ENCODE data around the gene STK11IP. TPM values are rescaled to one million over a fixed set of nuclear protein-coding genes. Genes with fewer than 3 reads are reported as not detected.

The STK11IP gene
- total RNA-seq, 2 experiments from 2014 or later = 28.7 to 28.9 TPM

GRCh38 chr2:219565130-219566080, 32.3 kb upstream of the STK11IP start:
- Mint-ChIP-seq H3K27ac (no peak overlapping the region), H3K9me3 (no peaks in the 10 kb centered on the region), H3K36me3 (no peaks in the 10 kb centered on the region), H3K4me1 (ENCODE audit: low read depth) (no peaks in the 10 kb centered on the region), H3K4me3 (no peak overlapping the region), H3K27me3 (peaks cover 32% of the 10 kb centered on the region)
- POLR2A ChIA-PET = no interaction called here
- DNase-seq = no peak
- intact Hi-C loops (cut with micrococcal nuclease) = no loop called here
- CTCF ChIA-PET = no interaction called here

- Mint-ChIP-seq H3K36me3 (no peaks in the 10 kb centered on the region), H3K9me3 (no peaks in the 10 kb centered on the region), H3K4me3 (no peak overlapping the region), H3K27me3 (peaks cover 30% of the 10 kb centered on the region), H3K4me1 (ENCODE audit: low read depth) (no peaks in the 10 kb centered on the region), H3K27ac (no peak overlapping the region)
- POLR2A ChIA-PET = no interaction called here
- CTCF ChIA-PET = no interaction called here
- DNase-seq = no peak
- intact Hi-C loops (cut with micrococcal nuclease) = no loop called here
Measured at GRCh38 chr2:219566640-219567039, 31.0 kb upstream of the STK11IP start.

DNA sequence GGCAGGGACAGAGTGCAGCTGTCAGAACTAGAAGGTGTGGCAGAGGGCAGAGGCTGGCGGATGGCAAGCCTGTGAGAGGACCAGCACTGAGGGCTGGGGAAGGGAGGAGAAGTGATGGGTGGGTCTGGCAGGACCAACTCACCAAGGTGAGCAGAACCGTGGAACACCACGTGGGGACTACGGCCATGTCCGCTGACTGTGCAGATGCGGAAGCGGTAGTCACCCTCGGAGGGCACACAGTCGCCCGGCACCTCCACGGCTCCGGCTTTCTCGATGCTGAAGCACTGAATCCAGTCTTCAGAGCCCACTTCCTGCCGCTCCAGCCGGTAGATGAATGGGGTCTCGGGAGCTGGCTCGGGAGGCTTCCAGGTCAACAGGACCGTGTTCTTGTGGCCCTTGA, 30.5 kb upstream of the STK11IP start:
- no peaks in the 10 kb centered on the region for H3K4me1 Mint-ChIP-seq (ENCODE audit: low read depth)
- CTCF ChIA-PET = no interaction called here
- POLR2A ChIA-PET = no interaction called here
- no peak overlapping the region for H3K27ac Mint-ChIP-seq
- DNase-seq = no peak
- no peaks in the 10 kb centered on the region for H3K9me3 Mint-ChIP-seq
- H3K27me3 Mint-ChIP-seq = peaks cover 34% of the 10 kb centered on the region
- intact Hi-C loops (cut with micrococcal nuclease) = no loop called here
- no peak overlapping the region for H3K4me3 Mint-ChIP-seq
- H3K36me3 Mint-ChIP-seq = no peaks in the 10 kb centered on the region

DNA sequence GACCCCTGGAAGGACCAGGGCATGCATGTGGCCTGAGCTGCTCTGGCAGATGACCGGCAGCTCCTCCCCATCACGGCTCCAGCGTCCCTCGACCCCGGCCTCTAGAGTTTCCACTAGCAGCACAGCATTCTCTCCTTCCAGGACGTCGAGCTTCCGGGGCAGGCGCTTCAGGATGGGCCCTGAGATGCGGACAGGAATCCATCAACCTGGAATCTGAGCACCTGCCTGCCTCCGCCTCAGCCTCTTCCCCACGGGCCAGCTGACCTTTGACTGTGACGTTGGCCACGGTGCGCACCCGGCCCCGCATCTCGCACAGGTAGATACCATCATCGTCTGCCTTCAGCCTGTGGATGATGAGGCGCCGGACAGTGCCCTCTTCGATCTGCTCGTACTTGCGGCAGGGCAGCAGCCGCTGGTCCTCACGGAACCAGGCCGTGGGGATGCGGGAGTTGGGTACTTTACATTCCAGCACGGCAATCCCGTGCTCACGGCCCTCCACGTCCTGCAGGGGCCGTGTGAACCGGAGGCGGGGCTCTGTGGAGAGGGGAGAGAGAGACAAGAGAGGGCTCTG, 29.8 kb upstream of the STK11IP start:
- ChIA-PET POLR2A (no interaction called here), CTCF (no interaction called here)
- no peak overlapping the region for H3K4me3 Mint-ChIP-seq
- H3K9me3 Mint-ChIP-seq = no peaks in the 10 kb centered on the region
- H3K36me3 Mint-ChIP-seq = no peaks in the 10 kb centered on the region
- intact Hi-C loops (cut with micrococcal nuclease) = no loop called here
- no peaks in the 10 kb centered on the region for H3K4me1 Mint-ChIP-seq (ENCODE audit: low read depth)
- H3K27me3 Mint-ChIP-seq = peaks cover 35% of the 10 kb centered on the region
- no peak for DNase-seq
- no peak overlapping the region for H3K27ac Mint-ChIP-seq

- H3K27ac Mint-ChIP-seq = no peak overlapping the region
- intact Hi-C loops (cut with micrococcal nuclease) = no loop called here
- no peaks in the 10 kb centered on the region for H3K36me3 Mint-ChIP-seq
- H3K4me3 Mint-ChIP-seq = no peak overlapping the region
- H3K9me3 Mint-ChIP-seq = no peaks in the 10 kb centered on the region
- peaks cover 35% of the 10 kb centered on the region for H3K27me3 Mint-ChIP-seq
- ChIA-PET POLR2A (no interaction called here), CTCF (no interaction called here)
- H3K4me1 Mint-ChIP-seq (ENCODE audit: low read depth) = no peaks in the 10 kb centered on the region
- no peak for DNase-seq
Measured at GRCh38 chr2:219569041-219569440, 28.6 kb upstream of the STK11IP start.

DNA sequence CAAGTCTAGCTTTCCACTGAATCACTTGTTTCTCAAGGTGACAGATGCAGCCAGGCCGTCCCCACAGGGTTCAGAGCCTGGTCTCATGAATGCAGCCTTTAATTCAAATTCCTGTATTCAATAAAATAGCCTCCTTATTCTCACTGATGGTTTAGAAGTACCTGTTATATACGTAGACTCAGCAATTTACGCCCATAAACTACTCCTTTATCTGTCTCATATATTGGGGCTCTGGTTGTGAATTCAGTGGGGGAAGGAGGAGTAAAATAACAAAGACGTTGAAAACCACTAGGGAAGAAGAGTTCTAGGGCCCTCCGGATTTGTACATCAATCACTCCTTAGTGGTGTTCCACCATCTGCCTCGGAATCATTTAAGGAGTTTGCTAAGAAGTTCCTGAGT, 28.0 kb upstream of the STK11IP start:
- CTCF ChIA-PET = no interaction called here
- Mint-ChIP-seq H3K27ac (no peak overlapping the region), H3K4me1 (ENCODE audit: low read depth) (no peaks in the 10 kb centered on the region), H3K27me3 (peaks cover 31% of the 10 kb centered on the region), H3K36me3 (no peaks in the 10 kb centered on the region), H3K9me3 (no peaks in the 10 kb centered on the region), H3K4me3 (no peak overlapping the region)
- POLR2A ChIA-PET = no interaction called here
- no peak for DNase-seq
- intact Hi-C loops (cut with micrococcal nuclease) = no loop called here

GRCh38 chr2:219570194-219570923, 27.3 kb upstream of the STK11IP start:
- Mint-ChIP-seq H3K4me3 (peak overlapping the region; percentile 37), H3K9me3 (no peaks in the 10 kb centered on the region), H3K4me1 (ENCODE audit: low read depth) (no peaks in the 10 kb centered on the region), H3K27ac (no peak overlapping the region), H3K36me3 (no peaks in the 10 kb centered on the region), H3K27me3 (peaks cover 33% of the 10 kb centered on the region)
- intact Hi-C loops (cut with micrococcal nuclease) = no loop called here
- POLR2A ChIA-PET = no interaction called here
- no peak for DNase-seq
- CTCF ChIA-PET = interaction anchor here (1.5 to 2.1 kb wide), 3 partner anchors 10 to 75 kb away, joined by 3 to 24 read pairs (median 4); no protein-coding TSS in a partner anchor

DNA sequence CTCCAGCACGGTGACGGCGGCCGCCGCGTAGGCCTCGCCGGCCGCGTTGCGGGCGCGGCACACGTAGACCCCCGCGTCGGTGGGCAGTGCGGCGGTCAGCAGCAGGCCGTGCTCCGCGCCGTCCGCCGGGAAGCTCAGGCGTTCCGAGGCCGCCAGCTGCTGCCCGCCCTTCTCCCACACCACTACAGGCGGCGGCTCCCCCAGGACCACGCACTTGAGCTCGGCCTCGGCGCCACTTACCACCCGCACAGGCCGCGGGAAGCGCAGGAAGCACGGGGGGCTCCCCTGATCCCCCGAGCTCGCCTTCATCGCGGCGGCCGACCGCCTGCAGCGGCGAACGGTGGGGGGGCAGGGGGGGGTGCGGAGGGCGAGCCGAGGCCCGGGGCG, 26.7 kb upstream of the STK11IP start:
- DNase-seq = no peak
- POLR2A ChIA-PET = no interaction called here
- no peak overlapping the region for H3K4me3 Mint-ChIP-seq

DNA sequence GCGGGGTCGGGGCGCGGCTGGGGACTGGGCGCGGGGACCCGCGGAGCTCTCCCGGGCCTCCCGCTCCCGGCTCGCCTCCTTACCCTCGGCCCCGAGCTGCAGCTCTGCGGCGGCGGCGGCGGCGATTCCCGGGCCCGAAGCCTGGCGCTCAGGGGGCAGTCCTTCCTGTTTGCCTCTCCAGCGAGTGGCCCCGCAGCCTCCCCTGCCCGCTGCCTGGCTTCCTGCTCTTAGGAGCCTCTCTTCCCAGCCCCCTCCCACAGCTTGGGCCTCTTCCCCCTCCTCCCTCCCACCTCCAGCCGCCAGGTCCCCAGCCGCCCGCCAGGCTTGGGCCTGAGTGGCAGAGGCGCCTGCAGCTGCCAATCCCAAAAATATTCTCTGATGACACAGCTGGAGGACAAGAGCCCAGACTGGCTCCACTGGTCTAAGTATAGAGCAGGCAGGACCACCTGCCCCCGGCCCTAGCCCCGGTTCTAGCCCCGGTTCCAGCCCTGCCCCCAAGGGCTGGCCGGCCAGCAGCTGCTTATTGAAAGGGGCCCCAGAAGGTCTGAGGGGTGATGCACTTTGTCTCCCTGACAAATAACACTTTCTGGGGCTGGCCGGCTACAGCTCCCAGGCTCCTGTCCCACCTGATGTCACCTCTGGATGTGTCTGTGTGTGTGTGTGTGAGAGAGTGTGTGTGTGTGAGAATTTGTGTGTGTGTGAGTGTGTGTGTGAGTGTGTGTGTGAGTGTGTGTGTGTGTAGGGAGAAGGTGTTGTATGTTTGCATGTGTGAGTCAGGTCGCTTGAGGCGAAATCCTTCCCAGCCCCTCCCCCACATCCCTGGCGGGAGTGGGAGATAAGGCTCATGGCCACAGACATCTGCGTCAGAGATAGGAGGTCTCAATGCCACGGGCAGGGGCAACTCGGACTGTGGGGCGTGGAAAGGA, 26.1 kb upstream of the STK11IP start, which contains the start of gene OBSL1:
OBSL1 (minus strand) TSS at position 229 of the 926 bp plus-strand sequence. CDS start 307 bp downstream, outside the sequence.
- CTCF ChIA-PET = interaction anchor here (1.5 to 2.1 kb wide), 3 partner anchors 11 to 76 kb away, joined by 3 to 24 read pairs (median 4); no protein-coding TSS in a partner anchor

More for the DNA sequence above, 26.7 kb upstream of the STK11IP start:
- intact Hi-C loops (cut with micrococcal nuclease) = no loop called here
- Mint-ChIP-seq H3K4me1 (ENCODE audit: low read depth) (no peaks in the 10 kb centered on the region), H3K36me3 (no peaks in the 10 kb centered on the region), H3K9me3 (no peaks in the 10 kb centered on the region), H3K27me3 (peaks cover 38% of the 10 kb centered on the region), H3K27ac (no peak overlapping the region)
- CTCF ChIA-PET = interaction anchor here (1.5 to 2.1 kb wide), 3 partner anchors 10 to 75 kb away, joined by 3 to 24 read pairs (median 4); no protein-coding TSS in a partner anchor

GRCh38 chr2:219572237-219573001, 25.2 kb upstream of the STK11IP start, which contains the start of gene INHA:
Gene INHA (plus strand): TSS chr2:219572310. CDS start chr2:219572375, 65 bp downstream.
- ChIA-PET POLR2A (no interaction called here), CTCF (interaction anchor here (1.7 to 2.1 kb wide), 2 partner anchors 12 to 31 kb away, joined by 4 to 24 read pairs; no protein-coding TSS in a partner anchor)
- Mint-ChIP-seq H3K9me3 (no peaks in the 10 kb centered on the region), H3K36me3 (no peaks in the 10 kb centered on the region), H3K27me3 (peaks cover 39% of the 10 kb centered on the region), H3K27ac (no peak within 1 kb of the TSS), H3K4me3 (peak within 1 kb of the TSS; percentile 8), H3K4me1 (ENCODE audit: low read depth) (no peaks in the 10 kb centered on the region)
- intact Hi-C loops (cut with micrococcal nuclease) = no loop called here
- no peak for DNase-seq

More for the DNA sequence above, 26.1 kb upstream of the STK11IP start, which contains the start of gene OBSL1:
- POLR2A ChIA-PET = no interaction called here
- H3K27ac Mint-ChIP-seq = no peak within 1 kb of the TSS
- H3K9me3 Mint-ChIP-seq = no peaks in the 10 kb centered on the region
- peaks cover 38% of the 10 kb centered on the region for H3K27me3 Mint-ChIP-seq
- intact Hi-C loops (cut with micrococcal nuclease) = no loop called here
- no peaks in the 10 kb centered on the region for H3K4me1 Mint-ChIP-seq (ENCODE audit: low read depth)
- no peaks in the 10 kb centered on the region for H3K36me3 Mint-ChIP-seq
- peak within 1 kb of the TSS; percentile 37 for H3K4me3 Mint-ChIP-seq
- no peak for DNase-seq

DNA sequence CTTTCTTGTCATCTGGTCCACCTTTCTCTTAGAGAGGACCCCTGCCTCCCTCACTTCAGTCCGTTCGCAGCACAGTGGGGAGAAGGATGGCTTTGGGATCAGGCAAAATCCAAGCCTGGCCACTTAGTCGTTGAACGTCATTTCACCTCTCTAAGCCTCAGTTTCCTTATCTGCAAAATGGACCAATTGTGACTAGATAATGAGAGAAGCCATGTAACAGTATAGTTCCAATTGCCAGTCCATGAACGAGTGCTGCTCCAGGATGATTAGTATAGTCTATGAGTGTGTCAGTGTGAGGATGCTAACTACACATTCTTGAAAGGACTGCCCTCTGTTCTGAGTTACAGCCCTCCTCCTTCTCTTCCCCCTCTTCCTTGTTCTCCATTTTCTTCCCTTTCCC, 24.5 kb upstream of the STK11IP start:
- intact Hi-C loops (cut with micrococcal nuclease) = no loop called here
- Mint-ChIP-seq H3K4me1 (ENCODE audit: low read depth) (no peaks in the 10 kb centered on the region), H3K27me3 (peaks cover 40% of the 10 kb centered on the region), H3K36me3 (no peaks in the 10 kb centered on the region), H3K9me3 (no peaks in the 10 kb centered on the region), H3K27ac (no peak overlapping the region), H3K4me3 (no peak overlapping the region)
- CTCF ChIA-PET = interaction anchor here (0.6 kb wide), 1 partner anchor 11 kb away, joined by 4 read pairs; no protein-coding TSS in a partner anchor
- DNase-seq = no peak
- POLR2A ChIA-PET = no interaction called here

Data from activated CD4-positive, alpha-beta memory T cell treated with anti-CD3 and anti-CD28 coated beads for 36 hours (primary cell).